NB4 (cell line): ENCODE results near the gene KIF9.
"Not testable (repeated sequence)": the region's sequence is repeated elsewhere in the genome, so short reads cannot be mapped to it uniquely, and the experiment has no call there.

ENCODE experiments used
- DNase-seq: peaks from one replicate; pipeline ENCODE4 v3.0.0; 2010; ENCODE audit warnings: low read depth
- H3K4me3 ChIP-seq: one replicate; pipeline ENCODE4 v1.5.1; 2011; ENCODE audit warnings: mild to moderate bottlenecking, low read depth, low read length, moderate library complexity
- CTCF ChIP-seq: IDR thresholded peaks from one replicate; pipeline ENCODE4 v1.5.1; 2012; ENCODE audit warnings: low read depth, low read length
- MAX ChIP-seq: IDR thresholded peaks from 2 replicates; pipeline ENCODE4 v1.6.1; 2011; ENCODE audit warnings: low read depth, low read length
- MYC ChIP-seq: IDR thresholded peaks from 2 replicates; pipeline ENCODE4 v1.6.1; 2011; ENCODE audit warnings: low read depth, low read length
- POLR2A ChIP-seq: IDR thresholded peaks from 2 replicates; pipeline ENCODE4 v1.6.1; 2011; ENCODE audit warnings: mild to moderate bottlenecking; ENCODE audit not compliant: insufficient read length; ENCODE audit errors: extremely low read depth

KIF9 gene

GRCh38 chr3:47221798-47222197 is 60.8 kb downstream of the KIF9 start:
- DNase-seq: no peak
- no peak overlapping the region for H3K4me3 ChIP-seq
- no peak for TF ChIP-seq CTCF

DNA sequence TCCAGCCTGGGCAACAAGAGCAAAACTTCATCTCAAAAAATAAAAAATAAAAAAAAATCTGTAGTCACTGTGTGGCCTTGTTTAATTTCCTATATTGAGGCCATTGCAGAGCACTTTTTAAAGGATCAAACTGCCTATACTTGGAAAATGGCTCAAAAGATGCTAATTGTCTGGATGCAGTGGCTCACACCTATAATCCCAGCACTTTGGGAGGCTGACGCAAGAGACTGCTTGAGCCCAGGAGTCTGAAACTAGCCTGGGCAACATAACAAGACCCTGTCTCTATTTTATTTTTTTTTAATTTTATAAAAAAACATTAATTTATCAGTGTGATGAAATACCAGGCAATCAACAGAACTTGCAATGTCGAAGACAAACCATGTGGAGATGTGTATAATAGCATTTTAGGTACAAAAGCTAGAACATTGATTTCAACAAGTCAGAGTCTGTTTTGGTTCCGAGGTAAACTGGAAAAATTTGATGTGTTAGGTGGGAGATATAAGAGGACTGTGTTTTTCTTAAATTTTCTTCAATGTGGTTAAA is 71.7 kb downstream of the KIF9 start:
- no peak for DNase-seq
- TF ChIP-seq POLR2A: no peak
- no peak for TF ChIP-seq CTCF
- TF ChIP-seq MYC: no peak
- TF ChIP-seq MAX: no peak
- no peak overlapping the region for H3K4me3 ChIP-seq

DNA sequence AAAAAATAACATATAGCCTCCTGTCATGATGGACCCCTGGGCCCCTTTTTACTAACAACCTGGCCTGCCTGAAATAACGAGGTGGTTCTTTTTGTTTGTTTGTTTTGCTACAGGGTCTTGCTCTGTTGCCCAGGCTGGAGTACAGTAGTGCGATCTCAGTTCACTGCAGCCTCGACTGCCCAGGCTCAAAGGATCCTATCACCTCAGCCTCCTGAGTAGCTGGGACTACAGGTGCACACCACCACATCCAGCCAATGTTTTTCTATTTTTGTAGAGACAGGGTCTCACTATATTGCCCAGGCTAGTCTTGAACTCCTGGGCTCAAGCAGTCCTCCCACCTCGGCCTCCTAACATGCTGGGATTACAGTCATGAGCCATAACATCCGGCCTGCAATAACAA is 76.6 kb downstream of the KIF9 start:
- not testable (repeated sequence) for H3K4me3 ChIP-seq, DNase-seq

GRCh38 chr3:47204875-47205274 is 77.7 kb downstream of the KIF9 start:
- no peak for DNase-seq
- no peak overlapping the region for H3K4me3 ChIP-seq
- TF ChIP-seq MAX (no peak), POLR2A (no peak), CTCF (no peak), MYC (no peak)

GRCh38 chr3:47202542-47202941 is 80.1 kb downstream of the KIF9 start:
- no peak for TF ChIP-seq MAX
- no peak for TF ChIP-seq MYC
- TF ChIP-seq POLR2A: no peak
- no peak for DNase-seq
- H3K4me3 ChIP-seq: no peak overlapping the region

DNA sequence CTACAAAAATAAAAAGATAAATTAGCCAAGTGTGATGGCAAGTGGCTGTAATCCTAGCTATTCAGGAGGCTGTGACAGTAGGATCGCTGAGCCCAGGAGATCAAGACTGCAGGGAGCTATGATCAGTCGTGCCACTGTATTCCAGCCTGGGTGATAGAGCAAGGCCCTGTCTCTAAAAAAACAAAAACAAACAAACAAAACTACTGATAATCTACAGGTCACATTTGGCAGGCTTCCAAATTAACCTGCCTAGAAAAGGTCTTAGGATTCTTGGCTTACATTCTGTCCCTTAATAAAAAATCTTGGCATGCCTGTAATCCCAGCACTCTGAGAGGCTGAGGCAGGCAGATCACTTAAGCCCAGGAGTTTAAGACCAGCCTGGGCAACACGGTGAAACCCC is 85.3 kb downstream of the KIF9 start:
- TF ChIP-seq MAX: no peak
- no peak for TF ChIP-seq CTCF
- TF ChIP-seq MYC: no peak
- no peak for TF ChIP-seq POLR2A
- H3K4me3 ChIP-seq: no peak overlapping the region

DNA sequence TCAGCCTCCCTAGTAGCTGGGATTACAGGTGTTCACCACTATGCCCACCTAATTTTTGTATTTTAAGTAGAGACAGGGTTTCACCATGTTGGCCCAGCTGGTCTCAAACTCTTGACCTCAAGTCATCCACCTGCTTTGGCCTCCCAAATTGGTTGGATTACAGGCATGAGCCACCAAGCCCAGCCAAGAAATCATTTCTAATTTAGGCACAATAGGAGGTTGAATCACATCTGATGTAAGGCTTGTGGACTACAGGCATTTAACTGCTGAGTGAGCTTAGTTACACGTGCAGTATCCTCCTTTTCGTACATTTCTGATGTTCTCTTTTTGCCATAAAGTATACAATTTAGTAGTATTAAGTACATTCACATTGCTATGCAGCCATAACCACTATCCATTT is 87.6 kb downstream of the KIF9 start:
- TF ChIP-seq CTCF (no peak), MYC (no peak), POLR2A (no peak), MAX (no peak)
- no peak overlapping the region for H3K4me3 ChIP-seq
- DNase-seq: no peak

More for the DNA sequence above, 85.3 kb downstream of the KIF9 start:
- DNase-seq: no peak
